Fibroblast of villous mesenchyme (primary cell): ENCODE data around the gene ARPC2. TPM values are rescaled to one million over a fixed set of nuclear protein-coding genes. Genes with fewer than 3 reads are reported as not detected.

Experiments
- DNase-seq: peaks from one replicate; pipeline ENCODE4 v3.0.0-alpha.2; 2010; ENCODE audit warnings: low read depth
- H3K4me3 ChIP-seq: 2 replicates; pipeline ENCODE4 v1.5.1; 2011; ENCODE audit warnings: low read depth, mild to moderate bottlenecking, low read length
- total RNA-seq: library from RNA; depleted of rRNA; stranded (reverse); fragments of >200 nt; gene quantifications from 2 replicates; pipeline ENCODE4 v1.2.3, GENCODE V29; 2012
- TF ChIP-seq, protein P1 (sequence below): IDR thresholded peaks from 2 replicates; pipeline ENCODE4 v1.5.1; 2012; ENCODE audit warnings: low read depth, mild to moderate bottlenecking, low read length; ENCODE audit not compliant: insufficient read depth

The ARPC2 gene
- total RNA-seq, 1 donor = 482 TPM

DNA sequence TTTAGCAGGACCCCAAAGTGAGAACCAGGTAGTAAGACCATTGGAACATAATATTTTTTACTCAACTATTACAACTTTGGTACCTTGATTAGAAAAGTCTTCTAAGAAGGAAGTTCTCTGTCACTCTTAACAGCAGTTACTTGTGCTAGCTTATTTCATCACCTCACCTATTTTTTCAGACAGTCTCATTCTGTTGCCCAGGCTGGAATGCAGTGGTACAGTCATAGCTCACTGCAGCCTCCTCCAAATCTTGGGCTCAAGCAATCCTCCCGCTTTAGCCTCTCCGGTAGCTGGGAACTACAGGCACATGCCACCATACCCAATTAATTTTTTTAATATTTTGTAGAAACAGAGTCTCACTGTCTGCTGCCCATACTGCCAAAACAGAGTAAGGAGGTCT is 18.0 kb downstream of the ARPC2 start:
- TF ChIP-seq, protein P1, sequence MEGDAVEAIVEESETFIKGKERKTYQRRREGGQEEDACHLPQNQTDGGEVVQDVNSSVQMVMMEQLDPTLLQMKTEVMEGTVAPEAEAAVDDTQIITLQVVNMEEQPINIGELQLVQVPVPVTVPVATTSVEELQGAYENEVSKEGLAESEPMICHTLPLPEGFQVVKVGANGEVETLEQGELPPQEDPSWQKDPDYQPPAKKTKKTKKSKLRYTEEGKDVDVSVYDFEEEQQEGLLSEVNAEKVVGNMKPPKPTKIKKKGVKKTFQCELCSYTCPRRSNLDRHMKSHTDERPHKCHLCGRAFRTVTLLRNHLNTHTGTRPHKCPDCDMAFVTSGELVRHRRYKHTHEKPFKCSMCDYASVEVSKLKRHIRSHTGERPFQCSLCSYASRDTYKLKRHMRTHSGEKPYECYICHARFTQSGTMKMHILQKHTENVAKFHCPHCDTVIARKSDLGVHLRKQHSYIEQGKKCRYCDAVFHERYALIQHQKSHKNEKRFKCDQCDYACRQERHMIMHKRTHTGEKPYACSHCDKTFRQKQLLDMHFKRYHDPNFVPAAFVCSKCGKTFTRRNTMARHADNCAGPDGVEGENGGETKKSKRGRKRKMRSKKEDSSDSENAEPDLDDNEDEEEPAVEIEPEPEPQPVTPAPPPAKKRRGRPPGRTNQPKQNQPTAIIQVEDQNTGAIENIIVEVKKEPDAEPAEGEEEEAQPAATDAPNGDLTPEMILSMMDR = no peak
- H3K4me3 ChIP-seq = no peak overlapping the region
- DNase-seq = no peak

DNA sequence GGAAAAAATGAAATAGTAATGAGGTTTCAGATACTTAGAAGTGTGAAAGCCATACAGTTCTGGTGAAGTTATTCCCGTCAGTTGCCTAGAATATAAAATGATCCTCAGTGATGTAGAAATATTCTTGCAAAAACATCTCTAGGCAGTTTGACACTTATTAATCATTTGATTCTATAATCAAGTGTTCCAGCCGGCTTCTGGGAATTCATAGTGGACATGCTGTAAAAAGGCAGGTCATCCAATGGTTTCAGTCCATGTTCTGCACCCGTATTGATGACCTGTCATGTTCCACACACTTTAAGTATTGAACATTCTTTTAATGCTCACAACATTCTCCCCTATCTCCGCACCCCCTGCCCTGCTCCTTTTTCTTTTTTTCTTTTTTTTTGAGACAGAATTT is 19.8 kb downstream of the ARPC2 start:
- TF ChIP-seq, protein P1 = no peak
- no peak for DNase-seq
- H3K4me3 ChIP-seq = no peak overlapping the region

DNA sequence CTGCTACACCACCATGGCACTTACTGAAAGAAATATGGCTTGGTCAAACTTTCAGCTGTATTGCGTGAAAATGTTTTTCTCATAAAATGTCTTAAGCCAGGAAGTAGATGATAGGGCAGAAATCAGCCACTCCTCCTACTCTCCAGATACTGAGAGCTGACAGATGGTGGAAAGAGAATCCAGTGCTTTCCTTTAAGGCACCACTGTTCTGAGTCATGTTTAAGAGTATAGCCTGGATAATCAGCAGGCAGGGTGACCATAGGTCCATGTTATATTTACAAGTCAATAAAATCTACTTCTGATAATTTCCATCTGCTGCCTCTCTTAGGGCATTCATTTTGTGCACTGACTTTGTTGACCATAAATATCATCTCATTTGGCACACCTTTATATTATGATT is 21.9 kb downstream of the ARPC2 start:
- TF ChIP-seq, protein P1 = no peak
- peak; percentile 93 for DNase-seq
- H3K4me3 ChIP-seq = no peak overlapping the region

DNA sequence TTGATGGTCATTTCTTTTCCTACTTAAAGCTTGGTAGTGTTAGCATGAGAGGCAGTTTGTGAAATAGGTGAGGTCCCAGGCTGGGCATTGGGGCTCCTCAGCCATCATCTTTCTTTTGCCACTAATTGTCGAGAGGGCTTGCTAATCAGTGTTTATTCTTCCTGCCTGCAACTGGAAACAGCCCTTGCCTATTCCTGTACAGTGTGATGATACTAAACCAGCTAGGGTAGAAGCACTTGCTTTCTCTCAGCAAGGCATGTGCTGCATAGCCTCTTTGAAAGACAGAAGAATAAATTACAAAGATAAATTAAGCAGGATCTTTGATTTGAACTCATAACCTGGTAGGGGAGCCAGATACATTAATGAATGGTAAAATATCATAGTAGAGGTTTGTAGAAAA is 27.2 kb downstream of the ARPC2 start:
- DNase-seq = no peak
- H3K4me3 ChIP-seq = no peak overlapping the region
- TF ChIP-seq, protein P1 = no peak

DNA sequence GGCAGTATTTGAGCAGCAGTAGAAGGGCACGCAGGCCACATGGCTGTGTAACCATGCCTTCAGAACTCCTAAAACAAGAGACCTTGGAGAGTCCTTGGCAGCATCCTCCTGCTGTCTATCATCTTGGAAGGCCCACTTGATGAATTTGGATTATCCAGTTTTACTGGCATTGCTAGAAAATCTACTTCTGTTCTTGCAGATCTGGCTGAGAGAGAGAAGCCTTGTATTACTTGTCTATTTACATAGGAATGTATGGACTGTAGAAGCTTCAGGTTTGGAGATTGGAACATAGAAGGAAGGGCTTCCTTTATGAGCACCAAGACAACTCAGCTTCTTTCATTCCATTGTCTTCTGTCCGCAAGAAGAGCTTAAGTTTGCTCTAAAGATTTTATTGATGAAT is 27.7 kb downstream of the ARPC2 start:
- no peak overlapping the region for H3K4me3 ChIP-seq
- TF ChIP-seq, protein P1 = no peak
- DNase-seq = no peak

DNA sequence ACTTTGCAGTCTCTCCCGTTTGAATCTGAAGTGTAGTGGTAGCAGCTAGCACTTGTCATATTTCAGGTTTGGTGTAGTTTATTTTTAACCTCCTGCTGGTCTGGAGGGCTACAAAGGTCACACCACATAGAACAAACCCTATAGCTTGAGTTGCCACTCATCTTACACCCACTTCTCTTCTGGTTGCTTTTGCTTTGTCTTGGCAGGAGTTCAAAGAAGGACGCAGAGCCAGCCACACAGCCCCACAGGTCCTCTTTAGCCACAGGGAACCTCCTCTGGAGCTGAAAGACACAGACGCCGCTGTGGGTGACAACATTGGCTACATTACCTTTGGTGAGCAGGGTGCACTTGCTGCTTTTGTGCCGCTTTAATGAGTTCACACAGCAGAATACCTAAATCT is 28.2 kb downstream of the ARPC2 start:
- no peak overlapping the region for H3K4me3 ChIP-seq
- TF ChIP-seq, protein P1 = no peak
- DNase-seq = no peak

DNA sequence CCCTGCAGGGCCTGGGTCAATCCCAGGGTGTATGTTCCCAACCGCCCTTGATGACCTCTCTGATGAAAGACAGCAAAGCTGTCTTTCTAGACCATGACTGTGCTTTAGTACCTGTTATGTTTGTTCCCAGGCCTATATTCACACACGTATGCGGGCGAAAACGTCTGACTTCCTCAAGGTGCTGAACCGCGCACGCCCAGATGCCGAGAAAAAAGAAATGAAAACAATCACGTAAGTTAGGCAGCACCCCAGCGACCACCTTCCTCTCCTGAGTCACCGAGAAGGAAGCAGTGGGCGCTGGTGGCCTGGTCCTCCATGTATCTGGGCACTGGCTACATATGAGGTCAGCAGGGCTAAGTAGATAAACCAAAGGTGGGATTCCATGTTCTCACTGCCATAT is 32.7 kb downstream of the ARPC2 start:
- no peak for DNase-seq
- no peak overlapping the region for H3K4me3 ChIP-seq
- TF ChIP-seq, protein P1 = no peak
